Liver (tissue), 9 donors: ENCODE data around the gene ZSWIM6. TPM values are rescaled to one million over a fixed set of nuclear protein-coding genes. Genes with fewer than 3 reads are reported as not detected.

Experiments used
- DNase-seq: peaks from one replicate; pipeline ENCODE4 v3.0.0-alpha.2; 2017; ENCODE audit warnings: low spot score
- H3K27ac ChIP-seq, 2 donors: one replicate each; pipeline ENCODE4 v1.7.0; 2013; ENCODE audit warnings: inconsistent platforms in 2 of 2, low read length in 2 of 2, control low read depth in 1 of 2, low read depth in 1 of 2, mild to moderate bottlenecking in 1 of 2
- H3K27me3 ChIP-seq, 4 donors: one replicate each; pipeline versions ENCODE4 v1.6.1 to v1.7.0; 2013; ENCODE audit warnings: low read length in 3 of 4, inconsistent platforms in 1 of 4, mild to moderate bottlenecking in 1 of 4, moderate library complexity in 1 of 4; ENCODE audit not compliant: control insufficient read depth in 4 of 4, insufficient read depth in 4 of 4
- H3K36me3 ChIP-seq, 4 donors: one replicate each; pipeline versions ENCODE4 v1.6.1 to v1.7.0; 2013; ENCODE audit warnings: low read length in 3 of 4, mild to moderate bottlenecking in 3 of 4, low read depth in 1 of 4, moderate library complexity in 1 of 4; ENCODE audit not compliant: control insufficient read depth in 4 of 4, insufficient read depth in 3 of 4
- H3K4me1 ChIP-seq, 4 donors: one replicate each; pipeline versions ENCODE4 v1.6.1 to v1.7.0; 2013; ENCODE audit warnings: low read length in 3 of 4, mild to moderate bottlenecking in 3 of 4, moderate library complexity in 1 of 4; ENCODE audit not compliant: control insufficient read depth in 4 of 4, insufficient read depth in 4 of 4
- H3K4me3 ChIP-seq, 3 donors: one replicate each; pipeline versions ENCODE4 v1.6.1 to v1.7.0; 2013; ENCODE audit warnings: low read length in 3 of 3, control low read depth in 1 of 3, low read depth in 1 of 3, mild to moderate bottlenecking in 1 of 3
- H3K9ac ChIP-seq, 2 donors: one replicate each; pipeline ENCODE4 v1.7.0; 2013; ENCODE audit warnings: low read length in 2 of 2, mild to moderate bottlenecking in 2 of 2, moderate library complexity in 2 of 2, control low read depth in 1 of 2, low read depth in 1 of 2
- H3K9me3 ChIP-seq, 4 donors: one replicate each; pipeline versions ENCODE4 v1.6.1 to v1.7.0; 2013; ENCODE audit warnings: low read length in 3 of 4; ENCODE audit not compliant: control insufficient read depth in 4 of 4
- EGR1 ChIP-seq, 2 donors: IDR thresholded peaks; 2 replicates each; pipeline ENCODE4 v1.6.1; 2016 to 2018; ENCODE audit warnings: antibody characterized with exemption in 2 of 2, low read depth in 2 of 2
- FOXA2 ChIP-seq: IDR thresholded peaks from 2 replicates; pipeline ENCODE4 v1.6.1; 2016; ENCODE audit warnings: antibody characterized with exemption
- GABPA ChIP-seq, 2 donors: IDR thresholded peaks in 1 of 2; conservative IDR thresholded peaks in 1 of 2; 2 replicates each; pipeline ENCODE4 v1.6.1; 2016; ENCODE audit warnings: antibody characterized with exemption in 2 of 2, mild to moderate bottlenecking in 1 of 2, moderate library complexity in 1 of 2
- HNF4G ChIP-seq: IDR thresholded peaks from 2 replicates; pipeline ENCODE4 v1.6.1; 2016; ENCODE audit warnings: antibody characterized with exemption
- NR2F2 ChIP-seq: IDR thresholded peaks from 2 replicates; pipeline ENCODE4 v1.6.1; 2016; ENCODE audit warnings: antibody characterized with exemption
- RAD21 ChIP-seq, 2 donors: IDR thresholded peaks; 2 replicates each; pipeline ENCODE4 v1.6.1; 2016; ENCODE audit warnings: antibody characterized with exemption in 2 of 2, mild to moderate bottlenecking in 2 of 2
- RXRA ChIP-seq, 2 donors: IDR thresholded peaks; 2 replicates each; pipeline ENCODE4 v1.6.1; 2017 to 2018; ENCODE audit warnings: antibody characterized with exemption in 2 of 2, mild to moderate bottlenecking in 1 of 2
- SP1 ChIP-seq: IDR thresholded peaks from 2 replicates; pipeline ENCODE4 v1.6.1; 2018; ENCODE audit warnings: antibody characterized with exemption, mild to moderate bottlenecking
- YY1 ChIP-seq: IDR thresholded peaks from 2 replicates; pipeline ENCODE4 v1.6.1; 2016; ENCODE audit warnings: antibody characterized with exemption, mild to moderate bottlenecking
- WGBS: extraction: QIAGEN DNeasy Blood & Tissue Kit; methylation state at CpG from one replicate; pipeline ENCODE4 v1.1.7; 2013; 5-methylcytosine and 5-hydroxymethylcytosine counted together
- polyA plus RNA-seq, 2 donors: library from polyadenylated mRNA; stranded (reverse) in 1 of 2; unstranded in 1 of 2; fragments of 200-250 nt in 1 of 2; fragments of >200 nt in 1 of 2; fragmentation: Nextera tagmentation in 1 of 2; extraction: Ambion mirVana in 1 of 2; gene quantifications; one replicate each; pipeline versions ENCODE4 v1.2.1 to v1.2.3, GENCODE V29; 2013 to 2015
- total RNA-seq, 2 donors: library from RNA; depleted of rRNA; stranded (reverse); fragments of >200 nt; gene quantifications; one replicate each; pipeline ENCODE4 v1.2.3, GENCODE V29; 2014
- TF ChIP-seq, protein P1 (sequence below): IDR thresholded peaks from 2 replicates; pipeline ENCODE4 v1.6.1; 2016; ENCODE audit warnings: antibody characterized with exemption
- TF ChIP-seq, protein P2 (sequence below): fragments of 150-350 bp; IDR thresholded peaks from 2 replicates; pipeline ENCODE4 v1.5.1; 2017; ENCODE audit warnings: improper control_type of control experiment, low read depth, low read length; ENCODE audit not compliant: missing input control
- TF ChIP-seq, protein P3 (sequence below): IDR thresholded peaks from 2 replicates; pipeline ENCODE4 v1.6.1; 2016; ENCODE audit warnings: antibody characterized with exemption
- donor health status: healthy.
- donor health status: healthy.
- donor health status: healthy.
- donor health status: healthy.
- donor health status: healthy.

The ZSWIM6 gene
- total and polyA plus RNA-seq, 4 donors, result 1.3 to 5.2 (median 3.3) TPM

DNA sequence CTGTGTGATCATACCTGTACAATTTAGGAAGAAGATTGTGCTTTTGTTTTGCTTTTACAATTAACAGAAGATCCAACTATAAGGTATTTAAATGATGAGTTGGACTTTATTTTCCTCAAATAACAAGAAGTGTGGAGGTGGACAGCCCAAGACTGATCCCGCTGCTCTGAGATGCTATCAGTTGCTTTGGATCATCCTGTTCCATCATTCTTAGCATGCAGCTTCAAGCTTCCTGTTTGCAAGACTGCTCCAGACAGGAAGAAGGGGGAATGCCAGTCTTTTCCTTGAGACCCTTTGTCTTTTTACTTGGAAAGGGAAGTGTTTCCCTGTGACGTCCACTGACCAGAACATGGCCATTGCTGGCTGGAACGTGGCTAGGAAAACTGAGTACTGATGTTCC is 250.8 kb downstream of the ZSWIM6 start:
- 64% methylated on average over 3 of the region's 3 CpGs for whole genome bisulfite sequencing
- Histone ChIP-seq H3K36me3 (no peaks in the 10 kb centered on the region), H3K27ac (no peak overlapping the region), H3K4me3 (no peak overlapping the region), H3K27me3 (no peaks in the 10 kb centered on the region), H3K9ac (no peak overlapping the region), H3K4me1 (no peaks in the 10 kb centered on the region), H3K9me3 (no peaks in the 10 kb centered on the region)
- DNase-seq, result no peak
- TF ChIP-seq SP1, result no peak
- TF ChIP-seq, protein P1, sequence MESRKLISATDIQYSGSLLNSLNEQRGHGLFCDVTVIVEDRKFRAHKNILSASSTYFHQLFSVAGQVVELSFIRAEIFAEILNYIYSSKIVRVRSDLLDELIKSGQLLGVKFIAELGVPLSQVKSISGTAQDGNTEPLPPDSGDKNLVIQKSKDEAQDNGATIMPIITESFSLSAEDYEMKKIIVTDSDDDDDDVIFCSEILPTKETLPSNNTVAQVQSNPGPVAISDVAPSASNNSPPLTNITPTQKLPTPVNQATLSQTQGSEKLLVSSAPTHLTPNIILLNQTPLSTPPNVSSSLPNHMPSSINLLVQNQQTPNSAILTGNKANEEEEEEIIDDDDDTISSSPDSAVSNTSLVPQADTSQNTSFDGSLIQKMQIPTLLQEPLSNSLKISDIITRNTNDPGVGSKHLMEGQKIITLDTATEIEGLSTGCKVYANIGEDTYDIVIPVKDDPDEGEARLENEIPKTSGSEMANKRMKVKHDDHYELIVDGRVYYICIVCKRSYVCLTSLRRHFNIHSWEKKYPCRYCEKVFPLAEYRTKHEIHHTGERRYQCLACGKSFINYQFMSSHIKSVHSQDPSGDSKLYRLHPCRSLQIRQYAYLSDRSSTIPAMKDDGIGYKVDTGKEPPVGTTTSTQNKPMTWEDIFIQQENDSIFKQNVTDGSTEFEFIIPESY, result no peak
- TF ChIP-seq, protein P2, sequence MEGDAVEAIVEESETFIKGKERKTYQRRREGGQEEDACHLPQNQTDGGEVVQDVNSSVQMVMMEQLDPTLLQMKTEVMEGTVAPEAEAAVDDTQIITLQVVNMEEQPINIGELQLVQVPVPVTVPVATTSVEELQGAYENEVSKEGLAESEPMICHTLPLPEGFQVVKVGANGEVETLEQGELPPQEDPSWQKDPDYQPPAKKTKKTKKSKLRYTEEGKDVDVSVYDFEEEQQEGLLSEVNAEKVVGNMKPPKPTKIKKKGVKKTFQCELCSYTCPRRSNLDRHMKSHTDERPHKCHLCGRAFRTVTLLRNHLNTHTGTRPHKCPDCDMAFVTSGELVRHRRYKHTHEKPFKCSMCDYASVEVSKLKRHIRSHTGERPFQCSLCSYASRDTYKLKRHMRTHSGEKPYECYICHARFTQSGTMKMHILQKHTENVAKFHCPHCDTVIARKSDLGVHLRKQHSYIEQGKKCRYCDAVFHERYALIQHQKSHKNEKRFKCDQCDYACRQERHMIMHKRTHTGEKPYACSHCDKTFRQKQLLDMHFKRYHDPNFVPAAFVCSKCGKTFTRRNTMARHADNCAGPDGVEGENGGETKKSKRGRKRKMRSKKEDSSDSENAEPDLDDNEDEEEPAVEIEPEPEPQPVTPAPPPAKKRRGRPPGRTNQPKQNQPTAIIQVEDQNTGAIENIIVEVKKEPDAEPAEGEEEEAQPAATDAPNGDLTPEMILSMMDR, result no peak
- no peak for TF ChIP-seq HNF4G
- TF ChIP-seq FOXA2, result no peak
- no peak for TF ChIP-seq RAD21 (IDR thresholded peaks at IDR 0.05)
- no peak for TF ChIP-seq EGR1 (IDR thresholded peaks at IDR 0.05; ENCODE audit: low read depth in 2 of 2)
- no peak for TF ChIP-seq GABPA (IDR thresholded peaks at IDR 0.05 in 1 of 2, conservative IDR thresholded peaks at IDR 0.05 in 1 of 2)
- TF ChIP-seq RXRA (IDR thresholded peaks at IDR 0.05), result no peak
- no peak for TF ChIP-seq YY1
- no peak for TF ChIP-seq NR2F2
- TF ChIP-seq, protein P3, sequence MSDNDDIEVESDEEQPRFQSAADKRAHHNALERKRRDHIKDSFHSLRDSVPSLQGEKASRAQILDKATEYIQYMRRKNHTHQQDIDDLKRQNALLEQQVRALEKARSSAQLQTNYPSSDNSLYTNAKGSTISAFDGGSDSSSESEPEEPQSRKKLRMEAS, result no peak

DNA sequence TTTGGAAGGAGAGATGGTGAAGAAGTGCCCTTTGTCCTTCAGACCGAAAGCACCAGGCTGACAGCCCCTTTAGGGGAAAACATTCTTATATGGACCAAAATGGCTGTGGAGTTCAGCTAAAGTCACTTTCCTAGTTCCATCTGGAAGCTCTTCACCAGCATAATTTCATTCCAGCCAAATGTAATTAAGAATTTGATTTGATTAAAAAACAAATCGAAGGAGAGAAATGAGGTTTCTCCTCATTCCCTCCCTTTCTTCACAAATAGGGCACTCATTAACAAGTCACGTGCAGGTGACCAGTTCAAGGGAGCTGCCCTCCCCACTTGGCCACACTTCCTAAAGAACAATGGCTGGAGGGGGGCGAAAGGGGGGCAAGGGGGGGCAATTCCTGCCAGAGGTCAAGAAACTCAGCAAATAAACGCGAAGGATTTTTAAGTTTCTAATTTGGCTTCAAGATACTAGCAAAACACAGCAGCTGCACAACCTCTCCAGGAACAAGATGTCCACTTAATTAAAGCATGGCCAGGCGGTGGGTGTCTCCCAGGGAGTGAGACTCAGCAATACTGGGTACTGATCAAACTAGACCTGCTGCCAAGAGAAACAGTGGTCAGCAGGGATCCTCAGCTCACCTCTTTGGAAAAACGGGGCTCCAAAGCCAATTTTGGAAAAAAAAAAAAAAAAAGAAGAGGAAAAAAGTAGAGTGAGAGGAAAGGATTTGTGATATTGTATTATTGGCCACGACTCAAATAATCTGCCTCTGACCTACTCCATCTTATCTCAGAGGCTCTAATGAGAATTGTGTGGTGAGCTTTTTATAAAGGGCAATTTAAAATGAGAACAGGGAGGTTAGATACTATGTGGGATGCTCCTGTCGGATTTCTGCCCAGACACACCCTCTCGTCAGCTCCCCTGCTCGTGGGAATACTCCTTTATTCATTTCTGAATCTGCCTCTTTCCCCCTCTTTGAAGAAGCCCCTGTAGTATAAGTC is 254.3 kb downstream of the ZSWIM6 start:
- no peaks in the 10 kb centered on the region for H3K36me3 ChIP-seq
- no peak overlapping the region for H3K9ac ChIP-seq
- no peaks in the 10 kb centered on the region for H3K27me3 ChIP-seq
- TF ChIP-seq, protein P1, result no peak
- peak; percentile 23 for TF ChIP-seq NR2F2
- no peak overlapping the region for H3K4me3 ChIP-seq
- no peak for DNase-seq
- 71% methylated on average over 12 of the region's 12 CpGs for WGBS
- H3K9me3 ChIP-seq, result no peaks in the 10 kb centered on the region
- H3K4me1 ChIP-seq, result no peaks in the 10 kb centered on the region
- no peak overlapping the region for H3K27ac ChIP-seq
